ENCODE results near the gene TMEM151A.

The TMEM151A gene

DNA sequence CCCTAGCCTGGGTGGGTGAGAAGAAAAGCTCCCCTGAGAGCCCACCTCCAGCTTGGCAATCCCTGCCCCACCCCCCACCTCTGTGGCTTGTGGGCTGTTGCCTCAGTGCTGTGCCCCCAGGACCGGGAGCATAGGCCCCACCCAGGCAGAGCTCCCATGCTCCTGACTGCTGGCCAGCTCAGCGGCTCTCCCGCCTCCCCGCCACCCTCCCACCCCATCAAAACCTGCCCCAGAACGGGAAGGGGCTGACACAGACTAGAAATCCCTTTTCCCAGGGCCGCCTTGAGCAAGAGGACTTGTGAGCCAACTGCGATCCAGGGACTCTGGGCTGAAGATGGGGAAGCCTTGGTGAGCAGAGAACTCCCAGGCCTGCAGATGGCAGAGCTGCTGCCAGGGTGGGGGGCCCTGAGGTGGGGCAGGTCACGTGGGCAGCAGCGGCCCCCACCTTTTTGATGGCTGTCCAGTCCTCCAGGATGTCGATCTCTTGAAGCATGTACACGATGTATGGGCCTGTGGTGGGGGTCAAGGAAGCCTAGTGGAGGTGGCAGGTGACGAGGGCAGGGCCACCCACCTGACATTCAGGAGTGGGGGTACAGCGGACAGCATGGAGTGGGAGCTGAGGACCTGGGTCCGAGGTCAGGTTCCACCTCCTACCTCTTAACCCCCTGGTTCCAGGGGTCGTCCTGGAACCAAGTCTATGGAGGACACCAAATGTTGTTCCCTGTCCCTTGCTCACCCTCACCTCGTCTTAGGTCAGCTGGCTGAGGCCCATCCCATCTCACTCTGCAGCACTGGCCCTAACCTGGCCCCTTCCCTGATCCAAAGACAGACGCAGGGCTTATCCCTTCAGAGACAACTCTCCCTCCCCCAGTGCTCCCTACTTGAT, 46.8 kb downstream of the TMEM151A start:
- DNase-seq, result no peak

DNA sequence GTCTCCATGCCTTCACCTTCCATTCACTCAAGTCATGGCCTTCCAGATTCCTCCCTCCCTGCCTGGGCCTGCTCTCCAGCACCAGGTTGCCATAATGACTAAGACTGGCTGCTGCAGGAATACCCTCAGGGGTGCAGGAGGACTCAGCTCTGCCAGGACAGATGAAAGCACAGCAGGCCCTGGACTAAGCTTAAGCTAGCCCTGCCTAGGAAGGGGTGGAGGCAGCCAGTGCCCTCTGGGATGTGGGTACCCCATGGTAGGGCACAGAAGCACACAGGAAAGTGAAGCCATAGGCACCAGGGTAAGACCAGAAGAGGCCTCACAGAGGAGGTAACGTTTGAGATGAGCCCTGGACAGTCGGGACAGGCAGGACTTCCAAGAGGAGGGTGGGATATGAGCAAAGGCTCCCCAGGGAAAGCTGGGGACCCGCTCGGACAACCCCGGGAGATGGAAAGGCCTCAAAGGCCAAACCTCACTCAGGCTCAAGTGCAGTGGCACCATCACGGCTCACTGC, 47.5 kb downstream of the TMEM151A start:
- DNase-seq, result no peak

DNA sequence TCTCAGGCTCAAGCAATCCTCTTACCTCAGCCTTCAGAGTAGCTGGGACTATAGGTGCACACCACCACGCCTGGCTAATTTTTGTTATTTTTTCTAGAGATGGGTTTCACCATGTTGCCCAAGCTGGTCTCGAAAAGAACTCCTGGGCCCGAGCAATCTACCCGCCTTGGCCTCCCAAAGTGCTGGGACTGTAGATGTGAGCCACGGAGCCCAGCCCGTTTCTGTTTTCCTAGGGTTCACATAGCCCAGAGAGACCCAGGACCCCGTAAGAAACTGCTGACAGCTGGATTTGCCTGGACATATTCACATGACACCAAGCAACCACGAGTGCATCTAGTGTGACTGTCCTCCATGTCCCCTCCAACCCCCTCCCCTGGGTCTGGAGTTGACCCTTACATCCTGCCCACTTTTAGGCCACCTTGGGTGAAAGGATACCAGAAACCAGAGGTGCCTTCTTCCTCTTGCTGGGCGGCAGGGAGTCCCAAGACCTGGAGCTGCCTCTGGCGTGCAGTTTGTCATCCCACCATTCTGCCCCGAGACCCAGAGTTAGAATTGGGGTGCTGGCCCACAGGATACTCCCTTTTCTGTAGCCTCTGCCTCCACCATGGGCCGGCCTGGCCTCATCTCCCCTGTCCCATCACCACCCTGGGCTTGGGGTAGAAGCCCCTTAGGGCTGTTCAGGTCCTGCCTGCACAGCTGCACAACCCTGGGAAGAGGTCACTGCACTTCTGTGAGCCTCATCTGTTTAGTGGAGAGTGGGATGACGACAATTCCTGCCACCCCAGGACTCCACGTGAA, 48.2 kb downstream of the TMEM151A start:
- DNase-seq, result no peak

GRCh38 chr11:66340596-66341501, 49.2 kb downstream of the TMEM151A start:
- no peak for DNase-seq

DNA sequence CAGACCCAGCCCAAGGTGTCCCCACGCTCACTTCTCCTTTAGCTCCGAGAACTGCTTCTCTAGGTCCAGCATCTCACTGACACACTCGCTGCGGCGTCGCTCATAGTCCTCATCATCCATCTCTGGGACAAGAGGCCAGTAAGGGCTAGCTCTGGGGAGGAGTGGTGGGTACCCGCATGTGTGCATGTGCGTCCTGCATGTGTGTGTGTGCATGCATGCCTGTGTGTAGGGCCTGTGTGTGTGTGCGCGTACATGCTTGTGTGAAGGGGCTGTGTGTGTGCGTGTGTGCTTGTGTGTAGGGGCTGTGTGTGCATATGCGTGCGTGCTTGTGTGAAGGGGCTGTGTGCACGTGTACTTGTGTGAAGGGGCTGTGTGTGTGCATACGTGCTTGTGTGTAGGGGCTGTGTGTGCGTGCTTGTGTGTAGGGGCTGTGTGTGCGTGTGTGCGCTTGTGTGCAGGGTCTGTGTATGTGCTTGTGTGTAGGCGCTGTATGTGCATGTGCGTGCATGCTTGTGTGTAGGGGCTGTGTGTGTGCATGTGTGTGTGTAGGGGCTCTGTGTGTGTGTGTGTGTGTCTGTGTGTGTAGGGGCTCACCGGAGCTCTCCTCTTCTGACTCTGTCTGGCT, 49.9 kb downstream of the TMEM151A start:
- DNase-seq, result no peak

GRCh38 chr11:66343176-66343575, 51.5 kb downstream of the TMEM151A start:
- DNase-seq, result no peak

DNA sequence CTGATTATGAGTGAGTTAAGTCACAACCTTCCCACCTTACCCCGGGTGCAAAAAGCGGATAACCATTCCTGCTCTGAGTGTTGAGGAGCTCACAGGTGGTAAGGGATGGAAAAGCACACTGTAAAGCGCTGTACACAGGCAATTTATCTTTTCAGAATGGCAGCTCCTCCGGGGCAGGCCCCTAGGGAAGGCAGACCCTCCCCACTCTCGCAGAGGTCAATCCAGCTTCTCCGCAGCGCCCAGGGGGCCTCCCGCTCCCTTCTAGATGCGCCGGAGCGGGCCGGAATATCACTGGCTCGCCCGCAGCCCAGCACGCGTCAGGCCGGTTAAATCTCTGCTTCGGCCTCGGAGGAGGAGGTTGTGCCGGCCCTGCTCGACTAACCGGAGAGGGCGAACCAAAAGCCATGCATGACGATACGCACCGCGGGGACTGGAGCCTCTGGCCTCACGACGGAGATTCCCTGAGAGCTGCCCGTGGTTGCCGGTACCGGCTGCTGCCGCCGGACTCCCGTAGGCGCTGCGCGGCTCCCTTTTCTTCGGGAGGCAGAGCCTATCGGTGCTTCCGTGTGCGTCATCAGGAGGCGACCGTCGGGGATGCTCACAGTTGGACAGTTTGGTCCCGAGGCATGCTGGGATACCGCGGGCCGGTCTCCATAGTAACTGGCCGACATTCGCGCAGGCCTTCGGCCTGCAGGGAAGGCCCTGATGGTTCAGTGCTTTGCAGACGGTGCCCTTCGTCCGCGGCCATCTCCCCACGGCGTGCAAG, 53.0 kb downstream of the TMEM151A start, which contains the start of gene BRMS1:
BRMS1 (minus strand) TSS at position 555 of the 766 bp plus-strand sequence. CDS start 2,870 bp downstream, outside the sequence.
- peak; percentile 96 for DNase-seq

DNA sequence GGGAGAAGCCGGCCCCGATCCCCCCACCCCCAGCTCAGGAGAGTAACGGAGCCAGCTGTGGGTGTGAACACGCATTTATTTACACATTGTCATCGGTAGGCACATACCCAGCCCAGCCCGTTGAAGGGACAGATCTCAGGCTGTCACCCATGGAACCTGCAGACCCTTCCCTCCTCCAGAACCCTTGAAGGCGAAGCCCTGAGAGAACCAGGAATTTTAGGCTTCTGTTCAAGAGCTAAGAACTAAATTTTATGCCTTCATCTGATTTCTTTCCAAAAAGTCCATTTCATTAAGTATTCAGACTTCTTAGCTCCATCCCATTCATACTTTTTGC, 53.6 kb downstream of the TMEM151A start:
- DNase-seq, result no peak

All from NCI-H146 (cell line).